Retinal pigment epithelial cell (primary cell): Measurements from ENCODE around the gene METTL5.
A peak's percentile ranks its signal among the peaks of the same experiment; 100 is the strongest.
"Not testable (repeated sequence)": the region's sequence is repeated elsewhere in the genome, so short reads cannot be mapped to it uniquely, and the experiment has no call there.

Experiments
- DNase-seq: peaks from one replicate; pipeline ENCODE4 v3.0.0-alpha.2; 2010; ENCODE audit warnings: low read depth
- H3K4me3 ChIP-seq: 2 replicates; pipeline ENCODE4 v1.5.1; 2011; ENCODE audit warnings: mild to moderate bottlenecking, low read length, control low read depth, moderate library complexity
- CTCF ChIP-seq: conservative IDR thresholded peaks from 2 replicates; pipeline ENCODE4 v1.5.1; 2011; ENCODE audit warnings: low read depth, low read length, control low read depth, inconsistent platforms

The METTL5 gene

GRCh38 chr2:169824373-169825333 lies at the start of gene METTL5:
Gene METTL5, minus strand, starts transcription at chr2:169824905. Its CDS starts 308 bp downstream, at chr2:169824597.
- H3K4me3 ChIP-seq: peak within 1 kb of the TSS; percentile 69
- DNase-seq: no peak
- TF ChIP-seq CTCF: peak; percentile 76

- TF ChIP-seq CTCF: no peak
- no peak for DNase-seq
- no peak overlapping the region for H3K4me3 ChIP-seq
Observed at GRCh38 chr2:169871994-169872393, 47.3 kb upstream of the METTL5 start.

GRCh38 chr2:169871369-169871768 lies 46.7 kb upstream of the METTL5 start:
- not testable (repeated sequence) for H3K4me3 ChIP-seq, DNase-seq

- no peak for TF ChIP-seq CTCF
- DNase-seq: no peak
- no peak overlapping the region for H3K4me3 ChIP-seq
Observed at GRCh38 chr2:169868951-169869350, 44.2 kb upstream of the METTL5 start.

- no peak for TF ChIP-seq CTCF
- no peak overlapping the region for H3K4me3 ChIP-seq
- DNase-seq: no peak
Observed at GRCh38 chr2:169867579-169867978, 42.9 kb upstream of the METTL5 start.

- not testable (repeated sequence) for H3K4me3 ChIP-seq, DNase-seq
Observed at GRCh38 chr2:169866230-169866629, 41.5 kb upstream of the METTL5 start.

- no peak overlapping the region for H3K4me3 ChIP-seq
- no peak for TF ChIP-seq CTCF
- no peak for DNase-seq
Observed at GRCh38 chr2:169865492-169865891, 40.8 kb upstream of the METTL5 start.

- DNase-seq: no peak
- no peak for TF ChIP-seq CTCF
- H3K4me3 ChIP-seq: no peak overlapping the region
Observed at GRCh38 chr2:169862816-169863215, 38.1 kb upstream of the METTL5 start.
